ENCODE measurements around the gene TMED10.

GRCh38 chr14:75139185-75139584 is 37.2 kb downstream of the TMED10 start:
- TF ChIP-seq CTCF (conservative IDR thresholded peaks at IDR 0.05) (no peak), ZFX (IDR thresholded peaks at IDR 0.05) (no peak)
